Spleen (tissue), 7 donors: ENCODE data around the gene SPAG17.

Experiments
- CTCF ChIP-seq, 11 experiments: fragments of 200-600 bp in 7 of 11; fragments of 450-650 bp in 4 of 11; sonication (generic) in 4 of 11; IDR thresholded peaks in 8 of 11; conservative IDR thresholded peaks in 3 of 11; 1 replicate in 7 of 11; 2 replicates in 4 of 11; pipeline versions ENCODE4 v1.4.0 to v1.8.0; 2016 to 2021; ENCODE audit warnings: antibody characterized with exemption in 11 of 11, inconsistent platforms in 4 of 11, mild to moderate bottlenecking in 1 of 11
- POLR2A ChIP-seq, 3 donors: fragments of 450-650 bp; IDR thresholded peaks; one replicate each; pipeline ENCODE4 v1.5.1; 2017; ENCODE audit warnings: antibody characterized with exemption in 3 of 3, mild to moderate bottlenecking in 1 of 3
- donor health status: DM: no; HTN: no; CAD: no; lungs with moderate emphysema.
- donor health status: DM: no; HTN: no; CAD: no.
- donor health status: DM: no; HTN: no; CAD: no.

GRCh38 chr1:118118873-118119463 lies 66.1 kb downstream of the SPAG17 start:
- TF ChIP-seq CTCF (IDR thresholded peaks at IDR 0.05 in 8 of 11, conservative IDR thresholded peaks at IDR 0.05 in 3 of 11) (no peak), POLR2A (IDR thresholded peaks at IDR 0.05) (no peak)
